HL-60 (cell line): Measurements from ENCODE around the gene MROH7.

Experiments
- DNase-seq, 2 experiments: peaks; one replicate each; pipeline ENCODE4 v3.0.0-alpha.2; 2010 to 2020; ENCODE audit warnings: low read depth in 1 of 2, low spot score in 1 of 2
- H3K27ac ChIP-seq: fragments of 250-450 bp; sonication (Bioruptor Pico); replicated peaks from 2 replicates; pipeline ENCODE4 v1.5.1; 2020; ENCODE audit warnings: mild to moderate bottlenecking, moderate library complexity
- H3K27me3 ChIP-seq: fragments of 250-450 bp; sonication (Bioruptor Pico); 2 replicates; pipeline ENCODE4 v1.5.1; 2021; ENCODE audit warnings: mild to moderate bottlenecking, moderate library complexity; ENCODE audit not compliant: insufficient read depth, poor library complexity, severe bottlenecking
- H3K4me3 ChIP-seq: replicated peaks from 2 replicates; pipeline ENCODE4 v1.5.1; 2011; ENCODE audit warnings: mild to moderate bottlenecking, control low read depth, low read length; ENCODE audit not compliant: insufficient read depth
- GABPA ChIP-seq: IDR thresholded peaks from 2 replicates; pipeline ENCODE4 v1.6.1; 2012; ENCODE audit warnings: low read depth
- POLR2AphosphoS5 ChIP-seq: IDR thresholded peaks from 2 replicates; pipeline ENCODE4 v1.6.1; 2012; ENCODE audit warnings: low read depth
- SPI1 ChIP-seq: IDR thresholded peaks from 2 replicates; pipeline ENCODE4 v1.6.1; 2012; ENCODE audit warnings: low read depth, mild to moderate bottlenecking, borderline replicate concordance
- TF ChIP-seq, protein P1 (sequence below): IDR thresholded peaks from one replicate; pipeline ENCODE4 v1.5.1; 2011; ENCODE audit warnings: low read length, control low read depth, inconsistent platforms; ENCODE audit not compliant: insufficient read depth
- TF ChIP-seq, protein P2 (sequence below): IDR thresholded peaks from 2 replicates; pipeline ENCODE4 v1.6.1; 2012; ENCODE audit warnings: low read depth; ENCODE audit not compliant: insufficient replicate concordance

Gene MROH7

DNA sequence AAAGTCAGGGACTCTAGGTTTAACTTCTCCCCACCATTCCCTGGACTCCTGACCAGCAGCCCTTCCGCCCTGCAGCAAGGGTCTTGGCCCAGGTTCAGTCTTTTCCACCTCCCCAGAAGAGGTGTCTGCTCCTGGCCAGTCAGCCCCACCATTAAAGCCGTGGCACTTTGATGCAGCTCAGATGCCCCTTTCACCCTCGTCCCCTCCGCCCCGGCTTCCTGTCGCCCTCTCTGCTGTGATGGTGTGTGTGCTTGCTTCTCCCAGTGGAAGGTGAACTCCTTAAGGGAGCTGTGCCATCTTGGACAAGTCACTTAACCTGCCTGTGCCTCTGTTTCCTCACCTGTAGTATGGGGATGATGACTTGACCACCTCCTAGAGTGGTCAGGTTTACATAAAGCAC lies 56.3 kb downstream of the MROH7 start:
- Histone ChIP-seq H3K27ac (no peak overlapping the region), H3K27me3 (no peaks in the 10 kb centered on the region), H3K4me3 (no peak overlapping the region)
- TF ChIP-seq, protein P1, sequence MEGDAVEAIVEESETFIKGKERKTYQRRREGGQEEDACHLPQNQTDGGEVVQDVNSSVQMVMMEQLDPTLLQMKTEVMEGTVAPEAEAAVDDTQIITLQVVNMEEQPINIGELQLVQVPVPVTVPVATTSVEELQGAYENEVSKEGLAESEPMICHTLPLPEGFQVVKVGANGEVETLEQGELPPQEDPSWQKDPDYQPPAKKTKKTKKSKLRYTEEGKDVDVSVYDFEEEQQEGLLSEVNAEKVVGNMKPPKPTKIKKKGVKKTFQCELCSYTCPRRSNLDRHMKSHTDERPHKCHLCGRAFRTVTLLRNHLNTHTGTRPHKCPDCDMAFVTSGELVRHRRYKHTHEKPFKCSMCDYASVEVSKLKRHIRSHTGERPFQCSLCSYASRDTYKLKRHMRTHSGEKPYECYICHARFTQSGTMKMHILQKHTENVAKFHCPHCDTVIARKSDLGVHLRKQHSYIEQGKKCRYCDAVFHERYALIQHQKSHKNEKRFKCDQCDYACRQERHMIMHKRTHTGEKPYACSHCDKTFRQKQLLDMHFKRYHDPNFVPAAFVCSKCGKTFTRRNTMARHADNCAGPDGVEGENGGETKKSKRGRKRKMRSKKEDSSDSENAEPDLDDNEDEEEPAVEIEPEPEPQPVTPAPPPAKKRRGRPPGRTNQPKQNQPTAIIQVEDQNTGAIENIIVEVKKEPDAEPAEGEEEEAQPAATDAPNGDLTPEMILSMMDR: no peak
- no peak for DNase-seq

DNA sequence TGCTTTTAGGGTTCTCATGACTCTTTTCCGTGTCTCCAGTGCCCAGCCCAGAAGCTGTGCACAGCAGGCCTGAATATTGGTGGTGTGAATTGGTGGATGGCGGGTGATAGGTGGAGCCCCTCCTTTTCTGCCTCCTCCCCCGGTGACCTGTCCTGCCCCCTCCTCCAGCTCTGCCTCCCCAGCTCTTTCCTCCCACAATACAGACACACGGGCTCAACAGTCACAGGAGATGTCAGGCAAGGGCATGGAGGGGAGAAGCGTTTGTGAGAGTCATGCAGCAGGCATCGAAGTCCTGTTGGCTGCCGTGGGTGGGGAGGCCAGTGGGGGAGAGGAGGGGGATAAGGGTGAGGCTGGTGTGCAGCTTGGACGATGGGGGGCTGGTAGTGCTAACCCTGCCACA lies 56.8 kb downstream of the MROH7 start:
- TF ChIP-seq, protein P1: no peak
- TF ChIP-seq POLR2AphosphoS5: no peak
- TF ChIP-seq, protein P2, sequence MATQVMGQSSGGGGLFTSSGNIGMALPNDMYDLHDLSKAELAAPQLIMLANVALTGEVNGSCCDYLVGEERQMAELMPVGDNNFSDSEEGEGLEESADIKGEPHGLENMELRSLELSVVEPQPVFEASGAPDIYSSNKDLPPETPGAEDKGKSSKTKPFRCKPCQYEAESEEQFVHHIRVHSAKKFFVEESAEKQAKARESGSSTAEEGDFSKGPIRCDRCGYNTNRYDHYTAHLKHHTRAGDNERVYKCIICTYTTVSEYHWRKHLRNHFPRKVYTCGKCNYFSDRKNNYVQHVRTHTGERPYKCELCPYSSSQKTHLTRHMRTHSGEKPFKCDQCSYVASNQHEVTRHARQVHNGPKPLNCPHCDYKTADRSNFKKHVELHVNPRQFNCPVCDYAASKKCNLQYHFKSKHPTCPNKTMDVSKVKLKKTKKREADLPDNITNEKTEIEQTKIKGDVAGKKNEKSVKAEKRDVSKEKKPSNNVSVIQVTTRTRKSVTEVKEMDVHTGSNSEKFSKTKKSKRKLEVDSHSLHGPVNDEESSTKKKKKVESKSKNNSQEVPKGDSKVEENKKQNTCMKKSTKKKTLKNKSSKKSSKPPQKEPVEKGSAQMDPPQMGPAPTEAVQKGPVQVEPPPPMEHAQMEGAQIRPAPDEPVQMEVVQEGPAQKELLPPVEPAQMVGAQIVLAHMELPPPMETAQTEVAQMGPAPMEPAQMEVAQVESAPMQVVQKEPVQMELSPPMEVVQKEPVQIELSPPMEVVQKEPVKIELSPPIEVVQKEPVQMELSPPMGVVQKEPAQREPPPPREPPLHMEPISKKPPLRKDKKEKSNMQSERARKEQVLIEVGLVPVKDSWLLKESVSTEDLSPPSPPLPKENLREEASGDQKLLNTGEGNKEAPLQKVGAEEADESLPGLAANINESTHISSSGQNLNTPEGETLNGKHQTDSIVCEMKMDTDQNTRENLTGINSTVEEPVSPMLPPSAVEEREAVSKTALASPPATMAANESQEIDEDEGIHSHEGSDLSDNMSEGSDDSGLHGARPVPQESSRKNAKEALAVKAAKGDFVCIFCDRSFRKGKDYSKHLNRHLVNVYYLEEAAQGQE: no peak
- TF ChIP-seq SPI1: no peak
- TF ChIP-seq GABPA: no peak
- Histone ChIP-seq H3K27me3 (no peaks in the 10 kb centered on the region), H3K27ac (no peak overlapping the region), H3K4me3 (no peak overlapping the region)
- DNase-seq: no peak

DNA sequence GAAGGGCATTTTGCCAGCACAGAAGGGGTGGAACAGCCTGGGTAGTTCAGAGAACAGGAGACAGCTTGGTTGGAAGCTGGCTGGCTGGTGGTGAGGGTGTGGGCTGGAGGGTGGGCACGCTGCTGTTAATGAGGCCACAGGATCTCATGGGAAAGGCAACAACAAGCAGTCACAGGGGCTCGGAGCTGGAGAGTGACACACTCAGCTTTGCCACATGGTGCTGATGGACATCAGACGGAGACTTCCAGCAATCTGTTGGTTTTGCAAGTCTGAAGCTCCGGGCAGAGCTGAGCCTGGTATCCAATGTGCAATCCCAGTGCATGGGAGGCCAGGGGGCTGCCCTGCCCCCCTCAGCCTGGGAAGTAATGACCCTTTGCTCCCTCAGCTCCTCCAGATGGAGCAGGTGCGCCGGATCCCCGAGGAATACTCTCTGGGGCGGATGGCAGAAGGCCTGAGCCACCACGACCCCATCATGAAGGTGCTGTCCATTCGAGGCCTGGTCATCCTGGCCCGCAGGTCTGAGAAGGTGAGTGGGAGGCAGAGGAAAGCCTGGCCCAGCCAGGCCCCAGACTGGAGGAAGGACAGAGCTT lies 58.4 kb downstream of the MROH7 start:
- H3K4me3 ChIP-seq: no peak overlapping the region
- TF ChIP-seq POLR2AphosphoS5: no peak
- no peak overlapping the region for H3K27ac ChIP-seq
- no peak for DNase-seq
- no peaks in the 10 kb centered on the region for H3K27me3 ChIP-seq

DNA sequence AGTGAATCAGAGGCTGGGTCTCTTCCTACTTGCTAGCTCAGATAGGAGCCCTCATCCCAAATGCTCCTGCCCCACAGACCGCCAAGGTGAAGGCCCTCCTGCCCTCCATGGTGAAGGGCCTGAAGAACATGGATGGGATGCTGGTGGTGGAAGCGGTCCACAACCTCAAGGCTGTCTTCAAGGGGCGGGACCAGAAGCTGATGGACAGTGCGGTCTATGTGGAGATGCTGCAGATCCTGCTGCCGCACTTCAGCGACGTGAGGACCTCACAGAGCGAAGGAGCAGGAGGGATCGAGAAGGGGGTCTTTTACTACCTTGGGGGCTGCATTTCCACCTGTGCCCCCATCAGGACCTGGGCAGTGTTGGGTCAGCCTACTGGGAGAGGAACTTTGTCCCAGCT lies 59.5 kb downstream of the MROH7 start:
- no peak for DNase-seq
- no peak overlapping the region for H3K27ac ChIP-seq
- no peak for TF ChIP-seq SPI1
- TF ChIP-seq, protein P2: no peak
- H3K4me3 ChIP-seq: no peak overlapping the region
- H3K27me3 ChIP-seq: no peaks in the 10 kb centered on the region

DNA sequence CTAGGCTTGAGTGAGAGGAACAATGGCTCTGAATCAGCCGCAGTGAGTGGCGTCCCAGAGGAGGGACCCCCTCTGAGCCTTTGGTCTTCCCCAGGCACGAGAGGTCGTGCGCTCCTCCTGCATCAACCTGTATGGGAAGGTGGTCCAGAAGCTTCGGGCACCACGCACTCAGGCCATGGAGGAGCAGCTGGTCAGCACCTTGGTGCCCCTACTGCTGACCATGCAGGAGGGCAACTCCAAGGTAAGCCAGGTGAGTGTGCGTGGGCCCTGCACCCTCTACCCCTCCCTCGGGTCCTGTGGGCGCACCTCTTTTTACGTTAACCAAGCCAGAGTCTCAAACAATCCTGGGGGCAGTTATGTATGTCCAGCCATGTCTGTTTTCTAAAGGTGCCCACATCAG lies 60.4 kb downstream of the MROH7 start:
- no peak overlapping the region for H3K4me3 ChIP-seq
- DNase-seq: no peak
- H3K27me3 ChIP-seq: no peaks in the 10 kb centered on the region
- TF ChIP-seq, protein P2: no peak
- TF ChIP-seq, protein P1: no peak
- TF ChIP-seq SPI1 (no peak), GABPA (no peak)
- H3K27ac ChIP-seq: no peak overlapping the region
